ENCODE data around the gene ATG9B.
"Not testable (repeated sequence)": the region's sequence is repeated elsewhere in the genome, so short reads cannot be mapped to it uniquely, and the experiment has no call there.

Gene ATG9B

GRCh38 chr7:151043959-151044358 lies 19.7 kb upstream of the ATG9B start:
- no peak for ATAC-seq
- TF ChIP-seq GLIS3 (CRISPR knock-in tag; IDR thresholded peaks at IDR 0.05) (no peak), OSR1 (CRISPR knock-in tag; IDR thresholded peaks at IDR 0.05) (no peak), CSRNP3 (CRISPR knock-in tag; IDR thresholded peaks at IDR 0.05) (no peak), CSDC2 (CRISPR knock-in tag; IDR thresholded peaks at IDR 0.05) (no peak), ESRRG (CRISPR knock-in tag; IDR thresholded peaks at IDR 0.05) (no peak), ZC3H10 (CRISPR knock-in tag; IDR thresholded peaks at IDR 0.05) (no peak), ZNF565 (CRISPR knock-in tag; conservative IDR thresholded peaks at IDR 0.05; ENCODE audit: low read depth) (no peak), PPARA (CRISPR knock-in tag; IDR thresholded peaks at IDR 0.05; ENCODE audit: borderline replicate concordance) (no peak), ZFP3 (CRISPR knock-in tag; IDR thresholded peaks at IDR 0.05) (no peak), ISL1 (CRISPR knock-in tag; IDR thresholded peaks at IDR 0.05) (no peak), BACH2 (CRISPR knock-in tag; IDR thresholded peaks at IDR 0.05; ENCODE audit: borderline replicate concordance) (no peak), TOX (CRISPR knock-in tag; IDR thresholded peaks at IDR 0.05; ENCODE audit: borderline replicate concordance) (no peak)
- TF ChIP-seq, protein P1, sequence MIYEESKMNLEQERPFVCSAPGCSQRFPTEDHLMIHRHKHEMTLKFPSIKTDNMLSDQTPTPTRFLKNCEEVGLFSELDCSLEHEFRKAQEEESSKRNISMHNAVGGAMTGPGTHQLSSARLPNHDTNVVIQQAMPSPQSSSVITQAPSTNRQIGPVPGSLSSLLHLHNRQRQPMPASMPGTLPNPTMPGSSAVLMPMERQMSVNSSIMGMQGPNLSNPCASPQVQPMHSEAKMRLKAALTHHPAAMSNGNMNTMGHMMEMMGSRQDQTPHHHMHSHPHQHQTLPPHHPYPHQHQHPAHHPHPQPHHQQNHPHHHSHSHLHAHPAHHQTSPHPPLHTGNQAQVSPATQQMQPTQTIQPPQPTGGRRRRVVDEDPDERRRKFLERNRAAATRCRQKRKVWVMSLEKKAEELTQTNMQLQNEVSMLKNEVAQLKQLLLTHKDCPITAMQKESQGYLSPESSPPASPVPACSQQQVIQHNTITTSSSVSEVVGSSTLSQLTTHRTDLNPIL (CRISPR knock-in tag; IDR thresholded peaks at IDR 0.05; ENCODE audit: low read depth), result no peak
- TF ChIP-seq, protein P2, sequence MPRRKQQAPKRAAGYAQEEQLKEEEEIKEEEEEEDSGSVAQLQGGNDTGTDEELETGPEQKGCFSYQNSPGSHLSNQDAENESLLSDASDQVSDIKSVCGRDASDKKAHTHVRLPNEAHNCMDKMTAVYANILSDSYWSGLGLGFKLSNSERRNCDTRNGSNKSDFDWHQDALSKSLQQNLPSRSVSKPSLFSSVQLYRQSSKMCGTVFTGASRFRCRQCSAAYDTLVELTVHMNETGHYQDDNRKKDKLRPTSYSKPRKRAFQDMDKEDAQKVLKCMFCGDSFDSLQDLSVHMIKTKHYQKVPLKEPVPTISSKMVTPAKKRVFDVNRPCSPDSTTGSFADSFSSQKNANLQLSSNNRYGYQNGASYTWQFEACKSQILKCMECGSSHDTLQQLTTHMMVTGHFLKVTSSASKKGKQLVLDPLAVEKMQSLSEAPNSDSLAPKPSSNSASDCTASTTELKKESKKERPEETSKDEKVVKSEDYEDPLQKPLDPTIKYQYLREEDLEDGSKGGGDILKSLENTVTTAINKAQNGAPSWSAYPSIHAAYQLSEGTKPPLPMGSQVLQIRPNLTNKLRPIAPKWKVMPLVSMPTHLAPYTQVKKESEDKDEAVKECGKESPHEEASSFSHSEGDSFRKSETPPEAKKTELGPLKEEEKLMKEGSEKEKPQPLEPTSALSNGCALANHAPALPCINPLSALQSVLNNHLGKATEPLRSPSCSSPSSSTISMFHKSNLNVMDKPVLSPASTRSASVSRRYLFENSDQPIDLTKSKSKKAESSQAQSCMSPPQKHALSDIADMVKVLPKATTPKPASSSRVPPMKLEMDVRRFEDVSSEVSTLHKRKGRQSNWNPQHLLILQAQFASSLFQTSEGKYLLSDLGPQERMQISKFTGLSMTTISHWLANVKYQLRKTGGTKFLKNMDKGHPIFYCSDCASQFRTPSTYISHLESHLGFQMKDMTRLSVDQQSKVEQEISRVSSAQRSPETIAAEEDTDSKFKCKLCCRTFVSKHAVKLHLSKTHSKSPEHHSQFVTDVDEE (CRISPR knock-in tag; IDR thresholded peaks at IDR 0.05), result no peak

- ATAC-seq, result not testable (repeated sequence)
Observed at GRCh38 chr7:151043449-151043848, 19.2 kb upstream of the ATG9B start.

DNA sequence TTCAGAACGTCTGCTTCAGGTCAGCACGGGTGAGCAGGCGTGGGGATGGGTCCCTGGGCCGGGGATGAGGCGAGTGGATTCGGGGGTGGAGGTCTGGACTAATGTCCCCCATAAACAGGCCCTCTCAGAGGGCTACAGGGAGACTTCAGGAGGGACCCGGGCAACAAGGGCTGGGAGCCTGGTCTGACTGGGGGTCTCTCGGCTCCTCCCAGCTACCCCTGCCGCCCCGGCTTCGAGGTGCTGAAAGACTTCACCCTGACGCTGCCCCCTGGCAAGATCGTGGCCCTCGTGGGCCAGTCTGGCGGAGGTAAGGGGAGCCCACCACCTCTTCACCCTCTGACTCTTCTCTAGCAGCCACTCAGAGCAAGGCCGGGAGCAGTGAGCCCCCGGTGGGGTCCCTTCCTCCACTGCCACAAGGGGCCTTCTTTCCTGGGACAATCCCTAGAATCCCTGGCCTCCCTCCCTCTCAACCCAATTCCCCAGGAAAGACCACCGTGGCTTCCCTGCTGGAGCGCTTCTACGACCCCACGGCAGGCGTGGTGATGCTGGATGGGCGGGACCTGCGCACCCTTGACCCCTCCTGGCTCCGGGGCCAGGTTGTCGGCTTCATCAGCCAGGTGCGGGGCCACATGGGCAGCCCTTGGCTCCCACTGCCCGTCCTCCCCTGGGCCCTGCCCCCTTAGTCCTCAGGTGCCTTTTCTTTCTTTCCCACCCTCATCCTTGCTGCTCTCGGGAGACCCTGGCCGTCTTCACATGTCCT lies 16.5 kb upstream of the ATG9B start:
- no peak for ATAC-seq
- TF ChIP-seq ZNF70 (CRISPR knock-in tag; IDR thresholded peaks at IDR 0.05) (no peak), BACH2 (CRISPR knock-in tag; IDR thresholded peaks at IDR 0.05; ENCODE audit: borderline replicate concordance) (no peak), ARNTL (CRISPR knock-in tag; IDR thresholded peaks at IDR 0.05; ENCODE audit: borderline replicate concordance, low read depth) (no peak), ZFP3 (CRISPR knock-in tag; IDR thresholded peaks at IDR 0.05) (no peak), ZC3H10 (CRISPR knock-in tag; IDR thresholded peaks at IDR 0.05) (no peak), RARB (CRISPR knock-in tag; IDR thresholded peaks at IDR 0.05) (no peak), PPARA (CRISPR knock-in tag; IDR thresholded peaks at IDR 0.05; ENCODE audit: borderline replicate concordance) (no peak), PATZ1 (CRISPR knock-in tag; IDR thresholded peaks at IDR 0.05; ENCODE audit: borderline replicate concordance) (no peak), TOX (CRISPR knock-in tag; IDR thresholded peaks at IDR 0.05; ENCODE audit: borderline replicate concordance) (no peak), SNAI2 (CRISPR knock-in tag; IDR thresholded peaks at IDR 0.05) (no peak), ZFP30 (CRISPR knock-in tag; IDR thresholded peaks at IDR 0.05) (no peak)
- TF ChIP-seq, protein P2 (CRISPR knock-in tag; IDR thresholded peaks at IDR 0.05), result no peak

Data from SK-N-SH treated with all-trans-retinoic acid at 6 μM for 48 hours (cell line).